NCI-H82 treated with DMSO at 0.1 percent for 48 hours (cell line): ENCODE measurements around the gene ZBTB8B.
"Not testable (repeated sequence)": the region's sequence is repeated elsewhere in the genome, so short reads cannot be mapped to it uniquely, and the experiment has no call there.

Source experiments
- DNase-seq: peaks from one replicate; lab custom pipeline; 2025; ENCODE audit not compliant: unreplicated experiment; lab: John Stamatoyannopoulos, UW

ZBTB8B gene

DNA sequence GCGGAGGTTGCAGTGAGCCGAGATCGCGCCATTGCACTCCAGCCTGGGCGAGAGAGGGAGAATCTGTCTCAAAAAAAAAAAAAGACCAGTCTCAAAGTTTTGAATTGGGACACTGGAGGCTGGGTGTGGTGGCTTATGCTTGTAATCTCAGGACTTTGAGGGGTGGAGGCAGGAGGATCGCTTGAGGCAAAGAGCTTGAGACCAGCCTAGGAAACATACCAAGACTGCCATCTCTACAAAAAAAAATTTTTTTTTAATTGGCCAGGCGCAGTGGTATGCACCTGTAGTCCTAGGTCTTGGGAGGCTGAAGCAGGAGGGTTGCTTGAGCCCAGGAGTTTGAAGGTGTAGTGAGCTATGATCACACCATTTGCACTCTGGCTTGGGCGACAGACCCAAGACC, 3.9 kb downstream of the ZBTB8B start:
- no peak for DNase-seq

DNA sequence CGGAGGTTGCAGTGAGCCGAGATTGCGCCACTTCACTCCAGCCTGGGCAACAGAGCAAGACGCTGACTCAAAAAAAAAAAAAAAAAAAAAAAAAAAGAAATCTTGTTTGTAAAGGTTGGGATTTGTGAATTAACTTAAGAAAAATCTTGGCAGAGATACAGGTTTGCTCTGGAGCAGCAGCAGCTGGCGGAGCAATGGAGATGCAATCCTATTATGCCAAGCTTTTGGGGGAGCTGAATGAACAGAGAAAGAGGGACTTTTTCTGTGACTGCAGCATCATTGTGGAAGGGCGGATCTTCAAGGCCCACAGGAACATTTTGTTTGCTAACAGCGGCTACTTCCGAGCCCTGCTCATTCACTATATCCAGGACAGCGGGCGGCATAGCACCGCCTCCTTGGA, 5.6 kb downstream of the ZBTB8B start:
- peak; percentile 76 for DNase-seq

DNA sequence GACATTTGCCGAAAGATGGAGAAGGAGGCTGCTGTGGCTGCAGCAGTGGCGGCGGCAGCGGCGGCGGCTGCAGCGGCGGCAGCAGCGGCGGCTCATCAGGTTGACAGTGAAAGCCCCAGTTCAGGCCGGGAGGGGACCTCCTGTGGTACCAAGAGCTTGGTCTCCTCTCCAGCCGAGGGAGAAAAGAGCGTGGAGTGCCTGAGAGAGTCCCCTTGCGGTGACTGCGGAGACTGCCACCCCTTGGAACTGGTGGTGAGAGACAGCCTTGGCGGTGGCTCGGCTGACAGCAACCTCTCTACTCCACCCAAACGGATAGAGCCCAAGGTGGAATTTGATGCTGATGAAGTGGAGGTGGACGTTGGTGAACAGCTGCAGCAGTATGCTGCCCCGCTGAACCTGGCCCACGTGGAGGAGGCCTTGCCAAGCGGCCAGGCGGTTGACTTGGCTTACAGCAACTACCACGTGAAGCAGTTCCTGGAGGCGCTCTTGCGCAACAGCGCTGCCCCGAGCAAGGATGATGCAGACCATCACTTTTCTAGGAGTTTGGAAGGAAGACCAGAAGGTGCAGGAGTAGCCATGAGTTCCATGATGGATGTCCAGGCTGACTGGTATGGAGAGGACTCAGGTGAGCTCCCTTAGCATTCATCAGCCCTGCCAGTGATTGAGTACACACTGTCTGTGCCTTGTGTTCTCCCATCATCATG, 6.3 kb downstream of the ZBTB8B start:
- DNase-seq: peak; percentile 22

DNA sequence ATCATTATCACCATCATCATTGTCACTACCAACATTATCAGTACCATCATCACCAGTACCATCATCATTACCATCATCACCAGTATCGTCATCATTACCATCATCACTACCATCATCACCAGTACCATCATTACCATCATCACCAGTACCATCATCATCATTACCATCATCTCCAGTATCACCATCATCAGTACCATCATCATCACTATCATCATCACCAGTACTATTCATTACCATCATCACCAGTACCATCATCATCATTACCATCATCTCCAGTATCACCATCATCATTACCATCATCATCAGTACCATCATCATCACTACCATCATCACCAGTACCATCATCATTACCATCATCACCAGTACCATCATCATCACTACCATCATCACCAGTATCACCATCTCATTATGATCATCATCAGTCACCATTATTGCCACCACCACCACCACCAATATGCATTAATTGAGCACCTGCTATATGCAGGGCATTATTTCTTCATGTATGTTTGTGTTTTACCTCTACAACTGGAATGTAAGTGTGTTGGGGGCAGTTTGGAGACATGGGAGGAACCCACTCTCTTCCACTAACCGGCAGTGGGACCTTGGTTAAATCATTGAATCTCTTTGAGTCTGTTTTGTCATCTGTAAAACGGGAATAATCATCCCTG, 7.0 kb downstream of the ZBTB8B start:
- no peak for DNase-seq

DNA sequence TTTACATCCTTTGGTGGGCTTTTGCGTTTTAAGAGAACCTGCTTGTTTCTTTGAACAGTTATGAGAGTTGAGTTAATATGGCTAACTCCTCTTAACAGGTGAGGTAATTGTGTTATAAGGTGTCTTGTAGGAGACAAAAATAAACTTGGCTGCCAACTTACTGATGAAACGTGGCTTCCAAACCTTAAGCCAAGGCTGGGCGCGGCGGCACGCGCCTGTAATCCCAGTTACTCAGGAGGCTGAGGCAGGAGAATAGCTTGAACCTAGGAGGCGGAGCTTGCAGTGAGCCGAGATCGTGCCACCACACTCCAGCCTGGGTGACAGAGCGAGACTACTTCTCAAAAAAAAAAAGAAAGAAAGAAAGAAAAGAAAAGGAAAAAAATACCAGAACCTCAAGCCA, 8.1 kb downstream of the ZBTB8B start:
- DNase-seq: not testable (repeated sequence)

DNA sequence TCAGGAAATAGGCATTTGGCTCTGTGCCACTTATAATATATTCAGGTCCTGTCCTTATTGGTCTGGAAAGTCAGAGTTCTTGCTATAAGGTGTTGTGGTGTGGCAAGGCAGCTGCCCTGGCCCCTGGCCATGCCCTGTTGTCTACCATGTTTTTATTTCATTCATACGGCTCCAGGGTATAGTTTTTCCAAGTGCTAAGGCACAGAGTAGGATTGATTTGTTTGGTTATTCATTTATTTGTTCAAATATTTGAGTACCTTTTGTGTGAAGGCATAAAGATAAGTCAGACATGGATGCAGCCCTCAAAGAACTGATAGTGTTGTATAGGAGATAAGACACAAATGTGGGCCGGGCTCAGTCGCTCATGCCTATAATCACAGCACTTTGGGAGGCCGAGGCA, 10.1 kb downstream of the ZBTB8B start:
- DNase-seq: no peak

DNA sequence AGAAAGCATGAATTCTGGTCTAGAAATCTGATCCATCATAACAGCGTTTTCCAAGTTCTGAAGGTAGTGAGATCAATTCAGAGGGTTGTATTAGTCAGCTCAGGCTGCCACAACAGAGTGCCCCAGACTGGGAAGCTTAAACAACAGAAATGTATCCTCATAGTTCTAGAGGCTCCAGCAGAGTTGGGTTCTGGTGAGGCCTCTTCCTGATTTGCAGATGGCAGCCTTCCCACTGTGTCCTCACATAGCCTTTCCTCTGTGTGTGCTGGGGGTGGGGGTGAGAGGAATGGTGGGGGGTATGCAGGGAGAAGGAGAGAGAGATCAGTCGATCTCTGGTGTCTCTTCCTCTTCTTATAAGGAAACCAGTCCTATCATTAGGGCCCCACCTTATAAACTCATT, 15.1 kb downstream of the ZBTB8B start:
- DNase-seq: no peak

DNA sequence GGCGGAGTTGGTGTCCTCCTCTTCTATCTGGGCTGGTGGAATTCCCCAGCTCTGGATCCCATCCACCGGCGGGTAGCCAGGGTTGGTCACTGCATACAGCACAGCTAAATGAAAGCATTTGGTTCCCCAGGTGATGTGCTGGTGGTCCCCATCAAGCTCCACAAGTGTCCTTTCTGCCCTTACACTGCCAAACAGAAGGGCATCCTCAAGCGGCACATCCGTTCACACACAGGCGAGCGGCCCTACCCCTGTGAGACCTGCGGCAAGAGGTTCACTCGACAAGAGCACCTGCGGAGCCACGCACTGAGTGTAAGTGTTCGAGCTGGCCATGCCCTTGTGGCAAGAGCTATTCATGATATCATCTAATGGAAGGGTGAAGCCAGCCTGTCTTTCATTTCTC, 15.9 kb downstream of the ZBTB8B start:
- DNase-seq: no peak

DNA sequence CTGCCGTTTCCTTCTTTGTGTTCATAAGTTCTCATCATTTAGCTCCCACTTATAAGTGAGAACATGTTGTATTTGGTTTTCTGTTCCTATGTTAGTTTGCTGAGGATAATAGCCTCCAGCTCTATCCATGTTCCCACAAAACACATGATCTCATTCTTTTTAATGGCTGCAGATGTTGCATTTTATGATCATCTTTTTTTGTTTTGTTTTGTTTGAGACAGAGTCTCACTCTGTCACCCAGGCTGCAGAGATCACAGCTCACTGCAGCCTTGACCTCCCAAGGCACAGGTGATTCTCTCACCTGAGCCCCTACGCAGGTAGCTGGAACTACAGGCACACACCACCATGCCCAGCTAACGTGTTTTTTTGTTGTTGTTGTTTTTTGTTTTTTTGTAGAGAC, 16.9 kb downstream of the ZBTB8B start:
- not testable (repeated sequence) for DNase-seq

DNA sequence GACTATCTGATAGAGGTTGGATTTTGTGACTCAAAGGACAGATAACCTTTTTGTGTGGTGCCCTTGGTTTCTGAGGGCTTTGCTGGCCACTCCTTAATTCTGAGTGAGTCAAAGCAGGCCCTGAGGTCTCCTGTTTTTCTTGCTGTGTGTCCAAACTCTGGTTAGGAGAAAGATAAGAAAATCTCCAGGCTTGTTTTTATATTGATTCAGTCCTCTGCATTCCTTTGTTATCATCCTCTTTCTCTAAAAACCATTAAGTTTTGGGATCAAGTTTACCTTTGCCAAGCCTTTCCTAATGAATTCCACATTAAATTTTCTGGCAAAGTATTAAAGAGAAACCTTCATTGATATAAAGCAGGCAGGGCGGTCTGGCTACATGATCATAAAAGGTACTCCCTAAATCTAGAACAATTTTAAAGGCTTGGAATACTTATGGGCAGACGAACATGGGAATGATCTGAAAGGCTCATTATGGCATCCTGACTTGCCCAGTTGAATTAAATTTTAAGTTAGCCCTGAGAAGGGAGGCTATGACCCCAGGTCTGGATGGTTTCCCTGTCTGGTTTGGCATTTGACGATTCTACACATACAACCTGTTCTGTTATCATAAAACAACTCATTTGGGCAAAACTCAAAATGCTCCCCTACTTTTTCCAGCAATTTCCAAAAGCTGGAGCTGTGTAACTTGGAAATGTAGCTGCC, 20.8 kb downstream of the ZBTB8B start:
- DNase-seq: no peak

DNA sequence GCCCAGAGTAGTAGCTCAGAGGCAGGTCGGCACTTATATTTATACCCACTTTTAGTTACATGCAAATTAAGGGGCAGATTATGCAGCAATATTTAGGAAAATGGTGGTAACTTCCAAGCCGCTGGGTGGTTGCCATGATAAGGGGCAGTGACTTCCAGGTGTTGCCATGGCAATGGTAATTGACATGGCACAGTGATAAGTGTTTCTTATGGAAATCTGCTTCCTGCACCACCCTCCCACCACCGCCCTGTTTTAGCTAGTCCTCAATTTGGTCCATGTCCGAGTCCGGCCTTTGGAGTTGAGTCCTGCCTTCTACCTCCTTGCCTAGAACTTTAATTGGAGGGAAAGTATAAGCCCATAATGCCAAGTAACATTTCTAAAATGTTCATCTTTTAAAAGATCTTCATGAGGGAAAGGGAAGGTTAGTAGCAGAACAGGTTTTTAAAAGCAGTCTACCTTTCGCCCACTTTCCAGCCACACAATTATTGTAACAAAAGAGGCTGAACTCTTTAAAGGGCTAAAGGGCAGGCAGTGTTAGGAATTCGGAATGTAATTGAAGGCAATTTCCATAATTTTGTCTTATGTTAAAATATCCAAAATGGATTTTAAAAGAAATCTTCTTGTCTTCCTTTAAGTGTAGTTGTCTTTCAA, 21.7 kb downstream of the ZBTB8B start:
- DNase-seq: no peak

DNA sequence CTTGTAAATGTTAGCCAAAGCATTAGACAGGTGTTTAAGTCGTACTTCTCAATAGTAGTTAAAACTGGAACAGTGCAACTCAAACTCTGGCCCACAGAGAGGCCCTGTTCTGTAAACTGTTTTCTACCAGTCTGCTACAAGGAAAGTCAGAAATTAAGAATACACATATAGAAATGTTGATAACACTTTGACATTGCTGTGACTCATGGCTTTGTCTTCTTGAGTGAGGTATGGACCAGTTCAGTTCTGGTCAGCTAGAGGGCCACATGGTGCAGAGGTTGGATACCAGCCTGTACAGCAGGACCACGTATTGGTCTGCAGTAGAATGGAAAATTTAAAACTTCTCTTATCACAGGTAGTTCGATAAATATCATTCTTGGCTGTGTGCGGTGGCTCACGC, 22.3 kb downstream of the ZBTB8B start:
- no peak for DNase-seq

DNA sequence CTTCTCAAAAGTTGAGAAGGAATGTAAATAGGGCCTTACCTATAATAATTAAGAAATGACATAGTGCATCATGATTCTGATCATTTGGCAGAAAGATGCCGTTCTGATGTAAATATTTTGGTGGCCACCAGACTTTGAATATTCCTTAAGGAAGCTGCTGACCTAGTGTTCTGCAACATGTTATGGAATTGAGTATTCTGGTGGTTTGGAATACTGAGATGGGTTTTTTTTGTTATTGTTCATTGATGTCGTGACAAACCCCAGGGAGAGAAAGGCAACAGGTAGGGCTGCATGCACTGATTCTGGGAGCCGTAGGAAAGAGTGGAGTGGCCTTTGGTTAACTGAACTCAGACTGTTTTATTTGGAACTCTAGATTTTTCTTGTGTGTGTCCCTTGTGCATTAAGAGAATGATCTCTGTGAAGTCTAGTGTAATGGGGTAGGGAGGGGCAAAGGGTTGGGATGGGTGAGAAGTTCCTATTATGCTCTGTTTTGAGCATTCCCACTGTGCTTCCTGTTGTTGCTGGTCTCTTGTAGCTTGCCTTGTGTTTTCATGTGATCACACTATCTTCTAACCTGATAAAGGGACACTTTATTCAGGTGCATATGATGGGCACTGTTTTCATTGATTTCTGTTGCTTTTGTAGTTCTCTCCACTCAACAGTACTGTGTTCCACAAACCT, 25.0 kb downstream of the ZBTB8B start:
- no peak for DNase-seq

DNA sequence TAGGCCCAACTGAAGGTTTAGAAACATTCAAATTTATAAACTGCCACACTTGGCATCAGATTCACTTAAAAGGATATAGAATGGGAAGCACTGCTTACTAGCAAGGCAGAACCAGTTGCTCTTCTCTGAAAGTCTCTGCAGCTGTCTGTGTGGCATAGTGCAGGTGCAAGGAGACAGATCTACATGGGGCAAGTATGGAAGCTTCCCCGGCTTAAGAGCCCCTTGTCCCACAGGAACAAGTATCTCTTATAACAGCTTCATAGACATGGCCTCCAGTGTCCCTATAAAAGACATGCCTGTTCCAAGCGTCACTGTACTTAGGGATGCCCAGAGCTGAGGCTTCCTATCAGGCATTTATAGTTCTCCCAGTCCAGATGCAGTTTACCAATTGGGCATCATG, 26.5 kb downstream of the ZBTB8B start:
- DNase-seq: no peak

DNA sequence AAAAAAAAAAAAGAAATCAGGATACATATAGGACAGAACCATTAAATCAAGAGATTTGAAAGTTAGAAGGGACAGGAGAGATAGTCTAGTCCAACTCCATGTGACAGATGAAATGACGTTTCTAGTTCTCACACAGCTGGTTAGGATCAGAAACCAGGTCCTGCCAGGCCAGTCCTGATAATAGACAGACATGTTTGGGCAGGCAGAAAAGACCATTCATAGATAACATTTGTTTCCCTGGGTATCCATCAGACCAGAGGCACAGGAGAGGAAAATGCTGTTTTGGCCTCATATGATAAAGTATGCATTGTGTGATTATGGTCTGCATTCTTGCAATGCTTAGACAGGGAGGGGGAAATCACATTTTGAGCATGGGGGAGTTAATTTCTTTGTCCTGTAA, 29.3 kb downstream of the ZBTB8B start:
- no peak for DNase-seq

DNA sequence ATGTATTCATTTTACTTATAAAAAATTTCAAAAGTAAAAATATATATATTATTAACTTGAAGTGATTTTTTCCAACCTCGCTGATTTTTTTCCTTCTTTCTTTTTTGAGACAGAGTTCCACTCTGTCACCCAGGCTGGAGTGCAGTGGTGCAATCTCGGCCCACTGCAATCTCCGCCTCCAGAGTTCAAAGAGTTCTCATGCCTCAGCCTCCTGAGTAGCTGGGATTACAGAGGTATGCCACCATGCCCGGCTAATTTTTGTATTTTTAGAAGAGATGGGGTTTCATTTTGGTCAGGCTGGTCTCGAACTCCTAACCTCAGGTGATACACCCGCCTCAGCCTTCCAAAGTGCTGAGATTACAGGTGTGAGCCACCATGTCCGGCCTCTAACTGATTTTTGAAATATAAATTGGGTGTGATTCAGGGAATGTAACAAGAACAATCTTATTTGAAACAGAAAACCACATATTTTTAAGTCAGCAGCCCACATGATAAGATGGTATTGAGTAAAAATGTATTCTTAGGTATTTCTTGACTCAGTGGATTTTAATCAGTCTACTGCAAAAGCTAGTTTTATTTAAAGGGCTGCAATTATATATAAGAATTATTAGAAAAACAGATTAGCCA, 30.0 kb downstream of the ZBTB8B start:
- no peak for DNase-seq

DNA sequence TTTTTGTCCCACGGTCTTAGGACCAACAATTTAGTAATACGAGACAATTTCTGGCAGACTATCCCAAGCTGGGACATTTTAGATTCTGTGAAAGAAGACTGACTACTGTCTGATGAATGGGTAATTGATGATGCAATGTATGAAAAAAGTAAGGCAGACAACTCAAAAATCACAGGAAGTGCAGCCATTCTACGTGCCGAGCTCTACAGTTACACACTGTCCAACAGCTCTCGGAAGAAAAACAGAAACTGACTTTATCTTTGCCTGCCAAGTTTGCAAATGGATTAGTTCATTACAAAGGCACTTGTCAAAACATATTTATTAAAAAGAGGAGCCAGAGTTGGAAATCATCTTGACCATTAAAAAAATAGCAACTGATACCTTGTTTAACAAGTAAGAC, 31.3 kb downstream of the ZBTB8B start:
- DNase-seq: no peak

DNA sequence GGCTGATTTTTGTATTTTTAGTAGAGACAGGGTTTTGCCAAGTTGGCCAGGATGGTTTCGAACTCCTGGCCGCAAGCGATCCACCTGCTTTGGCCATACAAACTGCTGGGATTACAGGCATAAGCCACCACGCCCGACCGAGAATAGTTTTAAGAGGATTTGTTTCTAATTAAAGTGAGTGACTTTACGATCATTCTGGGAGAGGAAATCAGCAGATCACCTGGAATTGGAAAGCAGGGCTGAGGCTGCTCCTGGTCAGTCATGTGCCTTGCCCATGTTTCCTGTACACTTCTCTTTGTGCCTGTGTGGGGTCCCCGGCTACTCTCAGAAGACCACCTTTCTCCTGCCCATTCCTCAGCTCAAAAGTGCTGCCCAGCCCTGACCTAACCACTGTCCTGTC, 33.9 kb downstream of the ZBTB8B start:
- peak; percentile 54 for DNase-seq

DNA sequence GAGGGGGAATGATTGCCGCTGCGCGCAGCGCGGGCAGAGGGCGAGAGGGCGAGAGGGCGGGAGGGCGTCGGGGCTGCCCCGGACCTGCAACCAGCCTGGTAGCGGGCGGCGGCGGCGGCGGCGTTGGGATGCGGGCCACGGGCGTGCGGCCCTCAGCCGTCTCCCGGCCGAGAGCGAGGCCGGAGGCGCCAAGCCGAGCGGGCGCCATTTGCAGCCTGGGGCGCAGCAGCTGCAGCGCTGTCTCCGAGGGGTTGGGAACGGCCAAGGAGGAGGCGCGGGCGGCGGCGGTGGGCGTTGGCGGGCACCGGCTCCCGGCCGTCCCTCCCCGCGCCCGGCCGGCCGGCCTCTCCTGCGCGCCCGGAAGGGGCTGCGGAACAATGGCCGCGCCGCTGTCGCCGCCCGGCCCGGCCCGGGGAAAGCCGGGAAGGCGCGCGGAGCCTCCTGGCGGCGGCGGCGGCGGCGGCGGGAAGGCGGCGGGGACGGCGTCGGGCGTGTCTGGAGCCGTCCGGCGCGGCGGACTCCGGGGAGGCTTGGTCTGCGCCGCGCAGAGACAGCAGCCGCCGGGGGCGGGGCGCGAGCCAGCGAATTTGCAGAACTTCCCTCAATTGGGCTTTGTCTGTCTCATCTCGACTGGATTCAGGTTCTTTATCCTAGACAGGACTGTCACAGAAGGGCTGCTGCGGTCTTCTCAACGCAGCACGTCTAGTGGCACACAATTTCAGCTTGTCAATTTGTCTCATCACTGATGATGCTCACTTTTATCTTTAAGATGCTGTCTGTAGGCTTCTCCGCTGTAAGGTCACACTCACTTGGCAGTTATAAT, 35.7 kb downstream of the ZBTB8B start:
- DNase-seq: no peak

DNA sequence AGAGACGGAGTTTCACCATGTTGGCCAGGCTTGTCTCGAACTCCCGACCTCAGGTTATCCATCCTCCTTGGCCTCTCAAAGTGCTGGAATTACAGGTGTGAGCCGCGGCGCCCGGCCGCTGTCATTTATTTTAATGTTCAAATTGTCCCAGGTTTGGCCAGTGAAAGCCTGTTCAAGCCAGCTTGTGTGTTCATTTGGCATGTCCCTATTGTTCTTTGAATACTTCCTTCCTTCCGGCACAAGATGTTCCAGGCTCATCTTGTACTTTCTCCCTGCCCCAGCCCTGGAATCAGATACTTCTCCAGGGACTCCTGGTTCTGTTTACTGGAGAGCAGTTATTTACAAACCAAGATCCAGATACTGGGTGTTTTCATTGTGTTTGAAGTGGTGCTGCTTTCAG, 37.0 kb downstream of the ZBTB8B start:
- DNase-seq: no peak
